HCT116 (cell line): ENCODE results near the gene ADRB1. TPM values are rescaled to one million over a fixed set of nuclear protein-coding genes. Genes with fewer than 3 reads are reported as not detected.

Experiments
- ATAC-seq: fragments of 200-7000 bp; cut with Tn5 transposase; 2 replicates; pipeline ENCODE4 v1.9.1; 2020; ENCODE audit warnings: mild to moderate bottlenecking, moderate library complexity
- BruUV-seq: library from RNA; stranded (reverse); fragments of 400-500 nt; replicated peaks from 2 replicates; lab custom pipeline; 2021; lab: Mats Ljungman, UMichigan
- CTCF ChIA-PET: fragments of 300-600 bp; sonication (Branson Sonifier 250); formaldehyde crosslinking; loops from one replicate; lab custom pipeline; 2021; ENCODE audit warnings: antibody characterized with exemption; lab: Charles Lee
- POLR2A ChIA-PET: fragments of 300-600, 350-600 bp; sonication (Branson Sonifier 250); formaldehyde crosslinking; loops from one replicate; lab custom pipeline; 2021; ENCODE audit warnings: antibody characterized with exemption; lab: Charles Lee
- RAD21 ChIA-PET, 2 experiments: fragments of 300-600 bp; sonication (Branson Sonifier 250); formaldehyde crosslinking; loops; one replicate each; lab custom pipeline; 2023; ENCODE audit warnings: low total read pairs in 2 of 2; ENCODE audit not compliant: uncharacterized antibody in 2 of 2, unreplicated experiment in 2 of 2, low non-redundant PET in 1 of 2; lab: Charles Lee
- DNase-seq: peaks from one replicate; pipeline ENCODE4 v3.0.0-alpha.2; 2010; ENCODE audit warnings: low read depth, low spot score
- H2AFZ ChIP-seq: fragments of 200-600 bp; shearing (Covaris generic), sonication (generic); 2 replicates; pipeline ENCODE4 v1.6.1; 2017; ENCODE audit warnings: low read depth, mixed run types, mixed read lengths, antibody characterized with exemption, low read length; ENCODE audit not compliant: poor library complexity, severe bottlenecking
- H3K27ac ChIP-seq: 2 replicates; pipeline ENCODE4 v1.5.1; 2012; ENCODE audit warnings: low read depth, low read length
- H3K27me3 ChIP-seq: fragments of 200-600 bp; sonication (generic); 2 replicates; pipeline ENCODE4 v1.6.1; 2016; ENCODE audit warnings: mixed run types, low read length, mixed read lengths; ENCODE audit not compliant: insufficient read depth
- H3K36me3 ChIP-seq, 2 experiments: fragments of 200-500 bp in 1 of 2; fragments of 200-600 bp in 1 of 2; sonication (Bioruptor generic) in 1 of 2; sonication (generic) in 1 of 2; 2 replicates each; pipeline versions ENCODE4 v1.5.1 to v1.6.1; 2014 to 2016; ENCODE audit warnings: low read length in 2 of 2, inconsistent platforms in 1 of 2, mixed read lengths in 1 of 2, mixed run types in 1 of 2; ENCODE audit not compliant: insufficient read depth in 2 of 2, control insufficient read depth in 1 of 2
- H3K4me1 ChIP-seq, 2 experiments: fragments of 200-600 bp in 1 of 2; sonication (generic) in 1 of 2; 2 replicates each; pipeline versions ENCODE4 v1.5.1 to v1.6.1; 2012 to 2017; ENCODE audit warnings: low read length in 2 of 2, inconsistent platforms in 1 of 2, mild to moderate bottlenecking in 1 of 2, mixed read lengths in 1 of 2, mixed run types in 1 of 2, moderate library complexity in 1 of 2; ENCODE audit not compliant: insufficient read depth in 2 of 2, control insufficient read depth in 1 of 2
- H3K4me2 ChIP-seq: fragments of 200-600 bp; sonication (generic); 2 replicates; pipeline ENCODE4 v1.6.1; 2017; ENCODE audit warnings: mixed run types, low read length, mixed read lengths
- H3K4me3 ChIP-seq, 2 experiments: fragments of 200-600 bp in 1 of 2; sonication (generic) in 1 of 2; replicated peaks in 1 of 2; 2 replicates each; pipeline ENCODE4 v1.5.1; 2011 to 2016; ENCODE audit warnings: low read length in 2 of 2, control low read depth in 1 of 2, low read depth in 1 of 2, mild to moderate bottlenecking in 1 of 2, mixed read lengths in 1 of 2, mixed run types in 1 of 2
- H3K79me2 ChIP-seq: fragments of 200-600 bp; sonication (generic); 2 replicates; pipeline ENCODE4 v1.6.1; 2017; ENCODE audit warnings: mild to moderate bottlenecking, mixed run types, low read length, moderate library complexity, mixed read lengths; ENCODE audit not compliant: insufficient read depth
- H3K9ac ChIP-seq: fragments of 200-600 bp; sonication (generic); 2 replicates; pipeline ENCODE4 v1.6.1; 2016; ENCODE audit warnings: low read length, mixed read lengths
- H3K9me2 ChIP-seq: fragments of 200-600 bp; sonication (generic), shearing (Covaris generic); 2 replicates; pipeline ENCODE4 v1.6.1; 2017; ENCODE audit warnings: mixed run types, mild to moderate bottlenecking, moderate library complexity; ENCODE audit not compliant: insufficient read depth
- H3K9me3 ChIP-seq, 2 experiments: fragments of 200-500 bp in 1 of 2; fragments of 200-600 bp in 1 of 2; sonication (Bioruptor generic) in 1 of 2; sonication (generic) in 1 of 2; 2 replicates each; pipeline ENCODE4 v1.6.1; 2014 to 2017; ENCODE audit warnings: low read length in 2 of 2, mixed read lengths in 2 of 2, inconsistent platforms in 1 of 2, low read depth in 1 of 2, mild to moderate bottlenecking in 1 of 2, mixed run types in 1 of 2, moderate library complexity in 1 of 2; ENCODE audit not compliant: control insufficient read depth in 1 of 2, insufficient read depth in 1 of 2
- H4K20me1 ChIP-seq: fragments of 200-600 bp; sonication (generic), shearing (Covaris generic); 2 replicates; pipeline ENCODE4 v1.6.1; 2017; ENCODE audit warnings: mixed run types, mild to moderate bottlenecking, moderate library complexity; ENCODE audit not compliant: insufficient read depth
- CEBPB ChIP-seq: IDR thresholded peaks from 2 replicates; pipeline ENCODE4 v1.6.1; 2012; ENCODE audit warnings: low read depth
- EZH2 ChIP-seq: fragments of 200-600 bp; sonication (generic); IDR thresholded peaks from 2 replicates; pipeline ENCODE4 v1.6.1; 2017; ENCODE audit warnings: antibody characterized with exemption, mixed run types
- FOSL1 ChIP-seq: IDR thresholded peaks from 2 replicates; pipeline ENCODE4 v1.6.1; 2012; ENCODE audit warnings: low read depth
- ZNF274 ChIP-seq: fragments of 200-500 bp; sonication (Bioruptor generic); IDR thresholded peaks from 2 replicates; pipeline ENCODE4 v1.6.1; 2014; ENCODE audit warnings: mild to moderate bottlenecking, low read depth, low read length, inconsistent platforms
- intact Hi-C: fragments of 100-400 bp; cut with micrococcal nuclease; formaldehyde crosslinking; loops from 2 replicates; pipeline ENCODE4 v1.10.0; 2022
- total RNA-seq: library from RNA; stranded (reverse); gene quantifications from one replicate; pipeline ENCODE4 v1.2.1, GENCODE V29; 2021; ENCODE audit not compliant: unreplicated experiment
- TF ChIP-seq, protein P1 (sequence below): IDR thresholded peaks from 2 replicates; pipeline ENCODE4 v1.6.1; 2012; ENCODE audit warnings: low read depth

The ADRB1 gene
- total RNA-seq, 1 experiment from 2014 or later: 0.89 TPM

DNA sequence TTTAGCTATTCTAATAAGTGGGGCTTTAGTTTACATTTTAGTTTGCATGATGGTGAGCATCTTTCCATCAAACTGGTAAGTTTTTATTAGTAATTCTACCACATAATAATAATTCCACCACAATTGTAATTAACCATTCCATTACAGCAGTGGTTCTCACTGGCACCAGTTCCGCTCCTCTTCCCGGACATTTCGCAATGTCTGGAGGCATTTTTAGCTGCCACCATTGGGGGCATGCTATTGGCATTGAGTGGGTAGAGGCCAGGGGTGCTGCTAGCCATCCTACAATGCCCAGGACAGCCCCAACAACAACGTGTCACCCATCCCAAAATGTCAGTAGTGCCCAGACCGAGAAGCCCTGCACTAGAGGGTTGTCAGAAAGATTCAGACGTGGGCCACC is 31.4 kb downstream of the ADRB1 start:
- ChIA-PET RAD21 (interaction anchor here in 1 of 2 experiments (0.7 kb wide), 1 partner anchor 28 kb away, joined by 3 read pairs; no protein-coding TSS in a partner anchor), POLR2A (no interaction called here), CTCF (no interaction called here)
- Histone ChIP-seq H3K4me1 (no peaks in the 10 kb centered on the region), H3K9ac (no peak overlapping the region), H3K27me3 (no peaks in the 10 kb centered on the region), H3K4me3 (no peak overlapping the region), H4K20me1 (no peaks in the 10 kb centered on the region), H3K9me3 (no peaks in the 10 kb centered on the region), H3K27ac (no peak overlapping the region), H2AFZ (no peak overlapping the region), H3K4me2 (no peak overlapping the region), H3K36me3 (no peaks in the 10 kb centered on the region), H3K9me2 (no peaks in the 10 kb centered on the region), H3K79me2 (no peaks in the 10 kb centered on the region)
- TF ChIP-seq CEBPB: peak; percentile 53; the same call in 1 of the 2 replicates
- TF ChIP-seq EZH2: no peak
- no peak for ATAC-seq
- BruUV-seq: no TSS peak
- intact Hi-C loops: no loop called here
- DNase-seq: no peak

DNA sequence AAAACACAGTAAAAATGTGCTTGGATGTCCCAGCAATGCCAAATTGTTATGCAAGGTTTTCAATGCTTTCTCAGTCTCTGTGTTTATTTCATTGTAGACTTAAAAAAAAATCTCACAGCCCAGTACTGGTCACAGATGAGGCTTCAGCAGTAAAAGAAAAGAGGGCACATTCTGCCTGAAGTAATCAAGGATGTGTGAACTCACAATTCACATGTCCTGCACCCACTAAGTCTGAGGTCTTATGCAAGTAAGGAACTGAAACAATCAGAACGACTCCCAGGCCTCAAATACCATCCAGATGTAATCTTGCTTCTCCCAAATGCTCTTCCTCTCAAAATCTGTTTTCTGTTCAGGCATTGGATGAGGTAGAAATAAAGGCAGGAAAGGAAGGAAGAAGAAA is 33.7 kb downstream of the ADRB1 start:
- TF ChIP-seq FOSL1 (no peak), ZNF274 (no peak)
- TF ChIP-seq, protein P1, sequence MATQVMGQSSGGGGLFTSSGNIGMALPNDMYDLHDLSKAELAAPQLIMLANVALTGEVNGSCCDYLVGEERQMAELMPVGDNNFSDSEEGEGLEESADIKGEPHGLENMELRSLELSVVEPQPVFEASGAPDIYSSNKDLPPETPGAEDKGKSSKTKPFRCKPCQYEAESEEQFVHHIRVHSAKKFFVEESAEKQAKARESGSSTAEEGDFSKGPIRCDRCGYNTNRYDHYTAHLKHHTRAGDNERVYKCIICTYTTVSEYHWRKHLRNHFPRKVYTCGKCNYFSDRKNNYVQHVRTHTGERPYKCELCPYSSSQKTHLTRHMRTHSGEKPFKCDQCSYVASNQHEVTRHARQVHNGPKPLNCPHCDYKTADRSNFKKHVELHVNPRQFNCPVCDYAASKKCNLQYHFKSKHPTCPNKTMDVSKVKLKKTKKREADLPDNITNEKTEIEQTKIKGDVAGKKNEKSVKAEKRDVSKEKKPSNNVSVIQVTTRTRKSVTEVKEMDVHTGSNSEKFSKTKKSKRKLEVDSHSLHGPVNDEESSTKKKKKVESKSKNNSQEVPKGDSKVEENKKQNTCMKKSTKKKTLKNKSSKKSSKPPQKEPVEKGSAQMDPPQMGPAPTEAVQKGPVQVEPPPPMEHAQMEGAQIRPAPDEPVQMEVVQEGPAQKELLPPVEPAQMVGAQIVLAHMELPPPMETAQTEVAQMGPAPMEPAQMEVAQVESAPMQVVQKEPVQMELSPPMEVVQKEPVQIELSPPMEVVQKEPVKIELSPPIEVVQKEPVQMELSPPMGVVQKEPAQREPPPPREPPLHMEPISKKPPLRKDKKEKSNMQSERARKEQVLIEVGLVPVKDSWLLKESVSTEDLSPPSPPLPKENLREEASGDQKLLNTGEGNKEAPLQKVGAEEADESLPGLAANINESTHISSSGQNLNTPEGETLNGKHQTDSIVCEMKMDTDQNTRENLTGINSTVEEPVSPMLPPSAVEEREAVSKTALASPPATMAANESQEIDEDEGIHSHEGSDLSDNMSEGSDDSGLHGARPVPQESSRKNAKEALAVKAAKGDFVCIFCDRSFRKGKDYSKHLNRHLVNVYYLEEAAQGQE: no peak
- TF ChIP-seq, all 23 proteins: peak for 0
- no TSS peak for BruUV-seq

More for the DNA sequence above, 33.7 kb downstream of the ADRB1 start:
- Histone ChIP-seq H3K4me3 (no peak overlapping the region), H3K36me3 (no peaks in the 10 kb centered on the region), H3K9me2 (no peaks in the 10 kb centered on the region), H3K9ac (no peak overlapping the region), H4K20me1 (no peaks in the 10 kb centered on the region), H3K4me2 (no peak overlapping the region), H3K27ac (no peak overlapping the region), H3K9me3 (no peaks in the 10 kb centered on the region), H2AFZ (no peak overlapping the region), H3K79me2 (no peaks in the 10 kb centered on the region), H3K4me1 (no peaks in the 10 kb centered on the region), H3K27me3 (no peaks in the 10 kb centered on the region)
- ChIA-PET CTCF (interaction anchor here (1.2 kb wide), 1 partner anchor 8 kb away, joined by 8 read pairs; no protein-coding TSS in a partner anchor), RAD21 (no interaction called here), POLR2A (interaction anchor here (0.6 kb wide), 1 partner anchor 1128 kb away, joined by 4 read pairs; no protein-coding TSS in a partner anchor)
- no peak for DNase-seq
- intact Hi-C loops: no loop called here
- ATAC-seq: no peak
